NCI-H748 treated with DMSO at 0.1 percent for 48 hours (cell line): ENCODE results near the gene FLRT1.

Experiments
- DNase-seq: peaks from one replicate; lab custom pipeline; 2025; lab: John Stamatoyannopoulos, UW

The FLRT1 gene

DNA sequence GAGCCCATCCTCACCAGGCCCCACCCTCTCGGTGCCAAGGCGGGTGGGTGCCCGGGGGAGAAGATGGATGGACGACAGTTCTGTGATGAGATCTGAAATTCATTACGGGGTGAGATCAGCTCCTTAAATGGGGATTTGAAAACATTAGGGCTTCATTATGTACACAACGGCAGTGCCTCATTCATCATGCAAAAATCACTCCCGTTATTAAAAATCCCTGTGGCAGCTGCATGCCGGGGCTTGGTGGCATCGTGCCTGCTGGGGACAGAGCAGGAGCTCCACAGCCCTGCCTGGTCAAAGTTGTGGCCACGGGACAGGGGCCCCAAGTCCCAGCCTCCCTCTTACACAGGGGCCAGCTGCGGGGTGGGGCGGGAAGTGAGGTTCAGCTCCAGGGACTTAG is 29.3 kb upstream of the FLRT1 start:
- DNase-seq = no peak

DNA sequence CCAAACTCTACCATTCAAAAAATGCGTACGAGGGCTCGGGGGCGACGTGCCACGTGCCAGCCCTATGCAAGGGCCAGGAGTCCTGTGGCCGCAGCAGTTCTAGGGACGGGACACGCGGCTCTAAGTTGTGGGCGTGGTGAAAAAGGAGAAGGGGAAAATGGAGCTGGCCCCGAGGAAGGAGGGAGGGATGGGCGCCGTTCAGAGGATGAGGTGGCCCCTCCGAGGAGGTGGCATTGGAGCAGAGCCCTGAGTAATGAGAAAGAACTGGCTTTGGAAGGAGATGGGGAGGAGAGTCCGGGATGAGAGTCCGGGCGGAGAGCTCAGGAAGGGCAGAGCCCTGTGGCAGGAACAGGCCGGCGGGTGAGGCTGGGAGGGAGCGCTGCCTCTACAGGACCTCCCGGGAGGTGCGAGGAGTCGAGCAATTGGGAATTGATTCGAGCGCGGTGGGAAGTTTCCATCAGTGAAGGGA is 28.5 kb upstream of the FLRT1 start:
- peak; percentile 21 for DNase-seq

DNA sequence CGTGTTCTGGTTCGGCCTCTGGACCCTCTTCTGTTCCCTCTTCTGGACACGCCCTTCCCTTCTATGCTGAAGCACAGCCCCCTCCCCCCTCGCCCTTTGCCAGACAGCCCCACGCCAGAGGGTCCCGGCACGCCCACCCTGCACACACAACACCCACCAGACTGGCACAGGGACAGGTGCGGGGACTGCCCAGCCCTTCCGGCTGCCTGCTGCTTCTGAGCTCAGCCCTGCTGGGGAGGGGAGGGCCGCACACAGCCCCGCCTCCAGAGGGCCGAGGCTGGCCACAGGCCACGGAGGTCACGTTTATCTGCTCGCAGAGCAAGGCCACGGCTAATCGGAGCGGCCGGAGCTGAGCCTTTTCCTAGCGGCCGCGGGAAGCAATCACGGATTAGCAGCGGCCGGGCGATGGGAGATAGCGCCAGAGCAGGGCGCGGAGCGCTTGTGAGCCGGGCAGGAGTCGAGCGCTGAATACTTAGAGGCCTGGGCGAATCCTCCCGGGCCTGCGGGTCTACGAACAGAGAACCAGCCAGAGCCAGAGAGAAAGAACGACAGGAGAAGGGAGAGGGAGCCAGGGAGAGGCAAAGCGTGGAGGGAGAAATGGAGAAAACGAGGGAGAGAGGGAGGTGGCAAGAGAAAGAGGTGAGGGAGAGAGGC is 28.0 kb upstream of the FLRT1 start:
- peak; percentile 34 for DNase-seq

- no peak for DNase-seq
Observed at GRCh38 chr11:64008283-64008913, 27.3 kb upstream of the FLRT1 start.

- no peak for DNase-seq
Observed at GRCh38 chr11:64008914-64009633, 26.7 kb upstream of the FLRT1 start.

- no peak for DNase-seq
Observed at GRCh38 chr11:64009710-64010109, 26.0 kb upstream of the FLRT1 start.

GRCh38 chr11:64010783-64011182 is 24.9 kb upstream of the FLRT1 start:
- no peak for DNase-seq

DNA sequence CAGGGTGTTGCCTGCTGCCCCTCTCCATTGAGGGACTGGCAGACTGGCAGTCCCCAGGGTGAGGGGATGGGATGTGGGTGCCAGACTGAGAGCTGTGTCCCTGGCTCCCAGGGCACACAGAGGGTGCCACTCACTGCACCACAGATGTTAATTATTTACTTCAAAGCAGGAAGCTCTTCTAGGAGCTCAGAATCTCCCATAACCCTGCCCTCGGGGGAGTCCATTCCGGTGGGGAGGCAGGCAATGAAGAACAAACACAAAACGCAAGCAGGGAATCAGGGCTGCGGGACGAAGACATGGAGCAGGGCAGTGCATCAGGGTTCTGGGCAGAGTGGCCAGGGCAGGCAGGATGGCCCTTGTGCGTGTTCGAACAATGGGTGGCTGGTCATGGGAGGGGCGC is 24.4 kb upstream of the FLRT1 start:
- DNase-seq = no peak

GRCh38 chr11:64013141-64013896 is 22.4 kb upstream of the FLRT1 start:
- no peak for DNase-seq

- DNase-seq = no peak
Observed at GRCh38 chr11:64014356-64014755, 21.4 kb upstream of the FLRT1 start.

GRCh38 chr11:64015510-64015909 is 20.2 kb upstream of the FLRT1 start:
- DNase-seq = no peak

- DNase-seq = no peak
Observed at GRCh38 chr11:64015935-64016845, 19.5 kb upstream of the FLRT1 start.

GRCh38 chr11:64017945-64018224 is 17.8 kb upstream of the FLRT1 start:
- no peak for DNase-seq

DNA sequence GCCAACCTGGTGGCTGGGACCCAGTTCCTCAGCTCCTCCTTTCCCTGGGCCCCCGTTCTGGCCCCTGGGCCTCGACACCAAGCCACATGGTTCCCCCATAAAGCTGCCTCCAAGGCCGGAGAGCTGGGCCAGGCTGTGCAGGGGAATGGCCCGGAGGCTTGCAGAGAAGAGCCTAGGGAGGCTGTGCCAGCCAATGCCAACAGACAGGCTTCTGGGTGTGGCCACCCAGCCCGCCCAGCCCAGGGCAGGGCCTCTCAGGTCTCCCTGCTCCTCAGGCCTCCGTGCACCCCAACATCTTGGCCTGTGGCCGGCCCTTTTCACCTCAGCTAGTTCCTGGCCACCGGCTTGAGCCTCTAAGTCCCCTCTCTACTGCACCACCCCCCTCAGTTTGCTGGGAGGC is 17.4 kb upstream of the FLRT1 start:
- no peak for DNase-seq

DNA sequence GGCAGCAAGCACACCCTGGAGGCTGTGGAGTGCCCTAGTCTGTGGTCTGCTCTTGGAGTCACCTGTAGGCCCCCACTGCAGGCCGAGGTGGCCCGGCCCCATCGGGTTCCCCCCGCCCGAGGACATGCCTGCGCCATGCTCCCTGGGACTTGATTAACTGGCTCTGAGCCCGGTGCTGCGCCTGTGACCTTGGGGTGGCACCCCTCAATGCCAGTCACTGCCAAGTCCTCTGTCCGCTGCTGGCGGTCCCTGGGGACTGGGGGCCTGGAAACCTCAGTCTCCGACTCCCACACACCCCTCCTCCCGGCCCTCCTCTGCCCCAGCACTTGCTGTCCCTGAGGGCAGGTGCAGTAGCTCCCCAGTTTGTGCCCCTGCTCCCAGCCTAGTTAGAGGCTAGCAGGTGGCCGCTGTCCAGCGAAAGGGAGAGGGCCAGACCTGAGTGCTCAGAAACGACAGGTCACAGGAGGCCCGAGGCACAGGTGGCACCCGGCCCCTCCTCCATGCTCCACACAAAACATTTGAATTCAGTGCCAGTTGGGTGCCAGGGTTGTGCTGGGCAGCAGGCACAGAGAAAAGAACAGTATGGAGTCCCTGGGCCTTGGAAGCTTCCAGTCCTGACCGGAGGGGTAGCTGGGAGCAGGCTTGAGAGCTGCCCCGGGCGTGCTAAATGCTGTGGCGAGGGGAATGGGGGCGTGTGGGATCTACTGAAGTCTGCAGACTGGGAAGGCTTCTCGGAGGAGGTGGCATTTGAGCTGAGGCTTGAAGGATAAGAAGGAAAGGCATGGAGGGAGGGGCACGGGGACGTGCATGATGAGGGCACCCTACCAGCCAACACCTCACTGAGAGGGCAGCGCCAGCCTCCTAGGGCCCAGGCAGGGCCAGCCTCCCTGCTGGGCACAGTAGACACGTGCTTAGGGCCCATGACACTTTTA is 16.4 kb upstream of the FLRT1 start:
- no peak for DNase-seq

DNA sequence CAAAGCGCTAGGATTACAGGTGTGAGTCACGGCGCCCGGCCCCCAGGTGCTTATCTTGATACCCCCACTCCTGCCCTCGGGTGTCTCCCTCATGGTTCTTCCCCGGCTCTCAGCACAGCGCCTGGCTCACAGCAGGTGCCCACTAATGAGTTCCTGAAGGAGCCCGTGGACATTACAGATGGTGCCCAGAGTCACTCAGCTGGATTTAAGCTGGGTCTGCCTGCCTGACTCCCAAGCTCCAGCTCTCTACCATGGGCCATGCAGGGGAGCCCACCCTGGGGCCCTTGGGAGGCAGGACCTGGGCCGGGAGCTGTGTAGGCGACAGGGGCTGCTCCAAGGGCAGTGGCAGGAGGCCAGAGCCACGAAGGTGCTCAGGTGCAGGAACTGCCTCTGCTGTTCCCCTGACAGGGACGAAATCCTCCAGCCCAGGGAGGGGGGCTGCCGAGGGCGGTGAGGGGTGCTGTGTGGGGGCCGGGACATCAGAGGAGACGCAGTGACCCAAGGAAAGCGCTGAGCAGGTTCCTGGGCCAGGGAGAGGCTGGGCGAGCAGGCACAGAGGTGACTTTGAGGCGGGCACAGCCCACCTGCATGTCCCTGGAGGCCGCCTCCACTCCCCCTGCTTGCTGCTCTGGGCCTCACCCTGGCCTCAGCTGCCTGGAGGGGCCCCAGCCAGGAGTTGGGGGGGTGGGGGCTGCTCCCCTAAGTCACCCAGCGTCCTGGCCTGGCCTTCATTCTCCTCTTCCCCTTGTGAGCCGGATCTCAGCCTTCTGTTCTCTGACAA is 14.6 kb upstream of the FLRT1 start:
- no peak for DNase-seq

GRCh38 chr11:64021757-64022093 is 14.0 kb upstream of the FLRT1 start:
- DNase-seq = no peak

DNA sequence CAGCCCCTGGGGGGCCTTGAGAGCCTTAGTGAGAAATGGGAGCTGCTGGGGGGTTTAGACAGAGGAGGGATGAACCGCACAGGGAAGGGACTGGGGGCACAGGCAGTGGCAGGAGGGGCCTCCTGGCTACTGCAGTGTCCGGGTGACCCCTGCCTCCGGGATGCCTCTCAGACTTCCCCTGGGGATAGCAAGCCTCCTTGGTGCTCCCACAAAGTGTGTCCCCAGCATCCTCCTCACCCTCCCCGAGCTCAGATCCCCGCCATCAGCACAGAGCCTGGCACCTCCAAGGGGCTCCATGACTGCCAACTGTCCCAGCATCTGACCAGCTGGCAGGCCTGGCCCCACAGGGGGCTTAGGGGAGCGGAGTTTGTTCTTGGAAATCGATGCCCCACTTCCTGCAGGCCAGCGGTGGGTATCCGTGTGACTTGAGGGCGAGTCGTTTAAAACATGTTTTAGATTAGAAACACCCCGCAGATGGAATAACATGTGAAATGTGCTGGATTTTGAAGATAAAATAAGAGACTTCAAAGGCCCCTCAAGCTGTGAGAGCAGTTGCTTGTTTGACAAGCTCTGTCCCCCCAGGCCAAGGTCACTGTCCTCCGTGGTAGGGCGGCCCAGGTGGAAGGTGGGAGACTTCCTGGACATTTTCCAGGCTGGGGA is 13.5 kb upstream of the FLRT1 start:
- DNase-seq = no peak
